Measurements from ENCODE around the gene PLAGL2. TPM values are rescaled to one million over a fixed set of nuclear protein-coding genes. Genes with fewer than 3 reads are reported as not detected.

PLAGL2 gene
- total RNA-seq, 2 experiments from 2014 or later = 15.6 to 16.9 TPM

- intact Hi-C loops (cut with DNase I, micrococcal nuclease) = no loop called here
- POLR2A ChIA-PET = interaction anchor here (1.5 kb wide), 1 partner anchor 88 kb away, joined by 5 read pairs; no protein-coding TSS in a partner anchor
- no peak overlapping the region for H3K27ac ChIP-seq (ENCODE audit: low read depth in 1 of 2, low read length in 2 of 2)
- H3K4me1 Mint-ChIP-seq (ENCODE audit: low read depth) = peaks cover 33% of the 10 kb centered on the region
- H3K36me3 ChIP-seq (ENCODE audit: insufficient read depth, low read length) = peaks cover 18% of the 10 kb centered on the region
- peaks cover 27% of the 10 kb centered on the region for H3K36me3 Mint-ChIP-seq (ENCODE audit: low read depth)
- peak overlapping the region; percentile 85 for H3K27ac Mint-ChIP-seq
- H3K27me3 Mint-ChIP-seq = no peaks in the 10 kb centered on the region
- no peak overlapping the region for H3K4me3 ChIP-seq (ENCODE audit: low read length)
- peak overlapping the region; percentile 89 for H3K4me3 Mint-ChIP-seq
- TF ChIP-seq CTCF (IDR thresholded peaks at IDR 0.05) = no peak
- DNase-seq = no peak
- no peaks in the 10 kb centered on the region for H3K9me3 Mint-ChIP-seq
- no peaks in the 10 kb centered on the region for H3K9me3 ChIP-seq (ENCODE audit: control insufficient read depth in 1 of 2, insufficient read depth in 1 of 2, low read length in 2 of 2)
- H3K4me1 ChIP-seq (ENCODE audit: insufficient read depth, low read length) = peaks cover 25% of the 10 kb centered on the region
- CTCF ChIA-PET = no interaction called here
- H3K27me3 ChIP-seq (ENCODE audit: control insufficient read depth in 1 of 2, insufficient read depth in 2 of 2, low read length in 2 of 2) = no peaks in the 10 kb centered on the region
- no peak for ATAC-seq (ENCODE audit: poor library complexity)
Observed at GRCh38 chr20:32191422-32191821, 16.1 kb downstream of the PLAGL2 start.

DNA sequence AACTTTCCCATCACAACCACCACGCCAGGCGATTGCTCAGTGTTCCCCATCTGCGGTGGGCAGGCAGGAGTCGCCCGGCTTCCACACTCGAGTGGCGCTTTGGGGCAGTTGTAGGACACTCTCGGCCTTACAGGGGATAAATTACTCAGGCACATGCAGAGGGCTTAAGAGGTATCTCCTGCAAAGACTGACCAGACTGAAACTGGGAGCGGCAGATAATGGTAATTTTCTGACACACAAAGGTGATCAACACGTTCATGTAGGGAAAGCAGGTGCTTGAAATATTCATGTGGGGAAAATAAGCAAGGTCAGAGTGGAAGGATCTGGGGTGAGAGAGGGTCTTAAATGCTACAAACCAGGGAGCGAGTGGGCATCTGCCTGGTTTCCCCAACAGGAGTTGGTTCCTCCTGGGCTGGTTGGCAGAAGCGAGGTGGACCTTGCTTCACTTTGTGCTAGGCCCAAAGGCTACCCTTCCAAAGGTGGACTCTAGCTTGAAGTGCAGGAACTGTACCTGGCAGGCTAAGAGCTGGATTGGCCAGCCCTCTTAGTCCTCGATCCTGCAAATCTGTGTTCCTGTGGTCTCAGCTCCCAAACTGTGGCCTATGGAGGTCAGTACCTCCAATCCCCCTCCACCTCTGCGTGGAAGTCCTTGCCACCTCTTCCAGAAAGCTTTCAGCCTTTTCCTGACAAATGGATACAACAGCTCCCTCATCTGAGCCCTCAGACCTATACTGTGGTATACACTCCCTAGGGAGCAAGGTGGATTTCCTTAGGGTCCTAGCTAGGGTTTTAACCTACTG lies 16.7 kb downstream of the PLAGL2 start:
- no peaks in the 10 kb centered on the region for H3K9me3 ChIP-seq (ENCODE audit: control insufficient read depth in 1 of 2, insufficient read depth in 1 of 2, low read length in 2 of 2)
- intact Hi-C loops (cut with DNase I, micrococcal nuclease) = no loop called here
- H3K36me3 Mint-ChIP-seq (ENCODE audit: low read depth) = peaks cover 21% of the 10 kb centered on the region
- H3K4me1 ChIP-seq (ENCODE audit: insufficient read depth, low read length) = peaks cover 25% of the 10 kb centered on the region
- no peaks in the 10 kb centered on the region for H3K27me3 Mint-ChIP-seq
- no peak for TF ChIP-seq CTCF (IDR thresholded peaks at IDR 0.05)
- H3K4me3 Mint-ChIP-seq = peak overlapping the region; percentile 89
- no peak for DNase-seq
- H3K27ac ChIP-seq (ENCODE audit: low read depth in 1 of 2, low read length in 2 of 2) = peak overlapping the region; percentile 38 to 56
- H3K4me1 Mint-ChIP-seq (ENCODE audit: low read depth) = peaks cover 33% of the 10 kb centered on the region
- CTCF ChIA-PET = no interaction called here
- no peaks in the 10 kb centered on the region for H3K9me3 Mint-ChIP-seq
- H3K4me3 ChIP-seq (ENCODE audit: low read length) = peak overlapping the region; percentile 78
- no peak for ATAC-seq (ENCODE audit: poor library complexity)
- POLR2A ChIA-PET = interaction anchor here (1.5 kb wide), 1 partner anchor 89 kb away, joined by 5 read pairs; no protein-coding TSS in a partner anchor
- peaks cover 12% of the 10 kb centered on the region for H3K36me3 ChIP-seq (ENCODE audit: insufficient read depth, low read length)
- H3K27ac Mint-ChIP-seq = peak overlapping the region; percentile 85
- H3K27me3 ChIP-seq (ENCODE audit: control insufficient read depth in 1 of 2, insufficient read depth in 2 of 2, low read length in 2 of 2) = no peaks in the 10 kb centered on the region

- ChIA-PET CTCF (no interaction called here), POLR2A (interaction anchor here (0.6 to 1.5 kb wide), 4 partner anchors 32 to 96 kb away, joined by 3 to 5 read pairs (median 4); partner anchors contain the start of gene TM9SF4)
- H3K4me1 ChIP-seq (ENCODE audit: insufficient read depth, low read length) = peaks cover 25% of the 10 kb centered on the region
- Mint-ChIP-seq H3K4me1 (ENCODE audit: low read depth) (peaks cover 33% of the 10 kb centered on the region), H3K36me3 (ENCODE audit: low read depth) (peaks cover 12% of the 10 kb centered on the region), H3K9me3 (no peaks in the 10 kb centered on the region), H3K4me3 (peak overlapping the region; percentile 89), H3K27me3 (no peaks in the 10 kb centered on the region), H3K27ac (peak overlapping the region; percentile 85)
- H3K36me3 ChIP-seq (ENCODE audit: insufficient read depth, low read length) = peaks cover 3% of the 10 kb centered on the region
- intact Hi-C loops (cut with DNase I, micrococcal nuclease) = no loop called here
- no peaks in the 10 kb centered on the region for H3K27me3 ChIP-seq (ENCODE audit: control insufficient read depth in 1 of 2, insufficient read depth in 2 of 2, low read length in 2 of 2)
- no peak for TF ChIP-seq CTCF (IDR thresholded peaks at IDR 0.05)
- H3K4me3 ChIP-seq (ENCODE audit: low read length) = peak overlapping the region; percentile 78
- ATAC-seq (ENCODE audit: poor library complexity) = peak; percentile 67
- DNase-seq = peak; percentile 27 to 69 (median 34)
- H3K27ac ChIP-seq (ENCODE audit: low read depth in 1 of 2, low read length in 2 of 2) = peak overlapping the region; percentile 38 to 56
- no peaks in the 10 kb centered on the region for H3K9me3 ChIP-seq (ENCODE audit: control insufficient read depth in 1 of 2, insufficient read depth in 1 of 2, low read length in 2 of 2)
Observed at GRCh38 chr20:32189691-32190615, 17.6 kb downstream of the PLAGL2 start.

All from CD4-positive, alpha-beta T cell (primary cell).